RWPE1 (cell line): ENCODE measurements around the gene SOX21.

Source experiments
- CTCF ChIA-PET: fragments of 350-600 bp; sonication (Branson Sonifier 250); formaldehyde crosslinking; extraction: SDS; loops from one replicate; lab custom pipeline; 2021; lab: Yijun Ruan, JAX
- POLR2A ChIA-PET: fragments of 400-600 bp; formaldehyde crosslinking; extraction: SDS; loops from one replicate; lab custom pipeline; 2020; ENCODE audit warnings: antibody characterized with exemption; ENCODE audit not compliant: low non-redundant PET; lab: Yijun Ruan, JAX
- DNase-seq: peaks from one replicate; pipeline ENCODE4 v3.0.0; 2012; ENCODE audit warnings: low spot score
- H3K27ac ChIP-seq: fragments of 450-650 bp; 2 replicates; pipeline ENCODE4 v1.5.1; 2017
- TF ChIP-seq, protein P1 (sequence below): fragments of 450-650 bp; conservative IDR thresholded peaks from 2 replicates; pipeline ENCODE4 v1.5.1; 2017; ENCODE audit warnings: low read depth, mild to moderate bottlenecking

SOX21 gene

DNA sequence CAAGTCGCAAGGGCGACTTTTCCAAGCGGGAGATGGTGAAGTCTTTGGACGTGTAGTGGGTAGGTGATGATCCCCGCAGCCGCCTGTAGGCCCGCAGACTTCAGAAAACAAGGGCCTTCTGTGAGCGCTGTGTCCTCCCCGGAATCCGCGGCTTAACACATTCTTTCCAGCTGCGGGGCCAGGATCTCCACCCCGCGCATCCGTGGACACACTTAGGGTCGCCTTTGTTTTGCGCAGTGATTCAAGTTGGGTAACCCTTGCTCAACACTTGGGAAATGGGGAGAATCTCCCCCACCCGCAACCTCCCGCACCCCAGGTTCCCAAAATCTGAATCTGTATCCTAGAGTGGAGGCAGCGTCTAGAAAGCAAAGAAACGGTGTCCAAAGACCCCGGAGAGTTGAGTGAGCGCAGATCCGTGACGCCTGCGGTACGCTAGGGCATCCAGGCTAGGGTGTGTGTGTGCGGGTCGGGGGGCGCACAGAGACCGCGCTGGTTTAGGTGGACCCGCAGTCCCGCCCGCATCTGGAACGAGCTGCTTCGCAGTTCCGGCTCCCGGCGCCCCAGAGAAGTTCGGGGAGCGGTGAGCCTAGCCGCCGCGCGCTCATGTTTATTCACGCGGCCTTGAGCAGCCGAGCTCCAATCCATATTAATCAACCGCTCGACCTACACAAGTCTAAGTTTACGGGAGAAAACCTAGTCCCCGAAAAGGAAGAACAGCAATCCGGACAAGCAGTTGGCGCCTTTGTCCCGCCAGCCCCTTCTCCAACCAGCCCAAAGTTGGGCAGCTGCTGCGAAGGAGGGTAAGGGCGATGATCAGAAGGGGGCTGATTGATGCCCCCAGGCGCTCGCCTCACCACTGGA, 9.9 kb downstream of the SOX21 start:
- no peak for DNase-seq
- ChIA-PET CTCF (no interaction called here), POLR2A (no interaction called here)
- TF ChIP-seq, protein P1, sequence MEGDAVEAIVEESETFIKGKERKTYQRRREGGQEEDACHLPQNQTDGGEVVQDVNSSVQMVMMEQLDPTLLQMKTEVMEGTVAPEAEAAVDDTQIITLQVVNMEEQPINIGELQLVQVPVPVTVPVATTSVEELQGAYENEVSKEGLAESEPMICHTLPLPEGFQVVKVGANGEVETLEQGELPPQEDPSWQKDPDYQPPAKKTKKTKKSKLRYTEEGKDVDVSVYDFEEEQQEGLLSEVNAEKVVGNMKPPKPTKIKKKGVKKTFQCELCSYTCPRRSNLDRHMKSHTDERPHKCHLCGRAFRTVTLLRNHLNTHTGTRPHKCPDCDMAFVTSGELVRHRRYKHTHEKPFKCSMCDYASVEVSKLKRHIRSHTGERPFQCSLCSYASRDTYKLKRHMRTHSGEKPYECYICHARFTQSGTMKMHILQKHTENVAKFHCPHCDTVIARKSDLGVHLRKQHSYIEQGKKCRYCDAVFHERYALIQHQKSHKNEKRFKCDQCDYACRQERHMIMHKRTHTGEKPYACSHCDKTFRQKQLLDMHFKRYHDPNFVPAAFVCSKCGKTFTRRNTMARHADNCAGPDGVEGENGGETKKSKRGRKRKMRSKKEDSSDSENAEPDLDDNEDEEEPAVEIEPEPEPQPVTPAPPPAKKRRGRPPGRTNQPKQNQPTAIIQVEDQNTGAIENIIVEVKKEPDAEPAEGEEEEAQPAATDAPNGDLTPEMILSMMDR: no peak
- no peak overlapping the region for H3K27ac ChIP-seq

DNA sequence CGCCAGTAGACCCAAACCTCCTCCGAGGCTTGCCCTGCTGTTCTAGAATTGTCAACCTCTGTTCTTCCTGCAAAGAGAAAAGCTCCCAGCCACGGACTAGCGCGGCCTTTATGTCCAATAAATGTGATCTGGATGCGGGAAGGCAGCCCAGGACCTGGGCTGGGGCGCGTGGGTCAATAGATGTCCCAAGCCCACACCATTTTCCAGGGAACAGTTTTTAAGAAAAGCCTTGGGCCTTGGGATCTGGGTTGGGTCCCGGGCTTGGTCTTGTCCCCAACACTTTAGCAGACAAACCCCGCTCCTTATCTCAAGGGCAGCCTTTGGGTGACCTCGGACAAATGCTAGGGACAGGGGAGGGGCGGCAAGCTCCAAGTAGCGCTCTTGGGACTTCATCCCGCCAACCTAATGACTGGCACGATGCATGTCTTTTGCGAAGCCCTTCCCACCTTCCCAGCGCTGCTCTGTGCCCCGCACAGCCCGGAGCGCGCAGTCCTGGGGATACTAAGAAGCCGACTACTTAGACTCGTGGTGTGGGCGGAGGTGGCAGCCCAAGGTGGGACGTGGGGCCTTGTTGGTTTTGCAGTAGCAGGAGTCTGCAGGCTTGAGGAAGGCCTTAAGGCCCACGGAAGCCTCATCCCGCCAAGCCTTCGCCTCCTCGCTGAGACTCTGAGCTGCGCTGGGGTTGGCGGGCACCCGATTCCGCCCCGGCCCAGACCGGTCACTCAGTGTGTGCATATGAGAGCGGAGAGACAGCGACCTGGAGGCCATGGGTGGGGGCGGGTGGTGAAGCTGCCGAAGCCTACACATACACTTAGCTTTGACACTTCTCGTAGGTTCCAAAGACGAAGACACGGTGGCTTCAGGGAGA, 10.8 kb downstream of the SOX21 start:
- no peak overlapping the region for H3K27ac ChIP-seq
- TF ChIP-seq, protein P1: no peak
- CTCF ChIA-PET: no interaction called here
- no peak for DNase-seq
- POLR2A ChIA-PET: no interaction called here

DNA sequence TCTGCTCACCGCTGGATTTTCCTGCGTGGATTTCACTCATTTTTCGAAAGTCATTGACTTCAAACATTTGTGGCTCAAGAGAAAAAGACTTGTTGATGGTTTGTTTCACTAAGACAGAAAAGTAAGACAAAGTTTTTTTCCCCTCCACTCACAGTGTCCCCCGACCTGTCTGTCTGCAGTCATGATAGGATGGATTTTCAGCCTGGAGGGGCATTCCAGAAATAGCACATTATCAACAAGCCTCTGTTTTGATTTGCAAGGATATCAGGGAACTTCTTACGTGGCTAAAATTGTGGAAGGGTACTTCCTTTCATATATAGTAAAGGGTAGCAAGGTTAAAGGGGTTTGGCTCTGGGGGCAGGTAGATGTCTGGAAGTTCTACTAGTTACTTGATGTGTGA, 11.8 kb downstream of the SOX21 start:
- H3K27ac ChIP-seq: no peak overlapping the region
- TF ChIP-seq, protein P1: no peak
- no peak for DNase-seq
- ChIA-PET POLR2A (no interaction called here), CTCF (no interaction called here)

DNA sequence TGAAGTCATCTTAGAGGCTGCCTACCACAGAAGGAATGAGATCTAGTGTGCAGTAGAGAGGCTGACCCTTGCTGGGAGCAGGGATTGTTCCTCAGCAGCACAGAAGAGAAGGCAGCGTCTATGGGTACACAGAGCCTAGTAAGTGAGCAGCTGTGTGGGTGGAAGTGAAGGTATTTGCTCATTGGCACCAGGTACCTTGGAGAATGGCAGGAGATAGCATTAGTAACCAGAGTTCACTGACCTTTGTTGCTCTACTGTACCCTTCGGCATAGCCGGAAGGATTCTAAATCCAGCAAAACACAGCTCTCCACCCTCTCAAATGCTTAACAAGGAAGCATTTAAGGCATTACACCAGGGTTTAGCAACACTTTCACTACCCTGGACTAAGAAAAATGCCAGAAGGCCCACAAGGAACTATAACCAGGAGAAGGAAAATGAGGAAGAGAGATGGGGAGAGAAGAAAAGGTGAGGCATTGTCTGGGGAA, 12.3 kb downstream of the SOX21 start:
- no peak for DNase-seq
- ChIA-PET POLR2A (no interaction called here), CTCF (no interaction called here)
- TF ChIP-seq, protein P1: no peak
- H3K27ac ChIP-seq: no peak overlapping the region

DNA sequence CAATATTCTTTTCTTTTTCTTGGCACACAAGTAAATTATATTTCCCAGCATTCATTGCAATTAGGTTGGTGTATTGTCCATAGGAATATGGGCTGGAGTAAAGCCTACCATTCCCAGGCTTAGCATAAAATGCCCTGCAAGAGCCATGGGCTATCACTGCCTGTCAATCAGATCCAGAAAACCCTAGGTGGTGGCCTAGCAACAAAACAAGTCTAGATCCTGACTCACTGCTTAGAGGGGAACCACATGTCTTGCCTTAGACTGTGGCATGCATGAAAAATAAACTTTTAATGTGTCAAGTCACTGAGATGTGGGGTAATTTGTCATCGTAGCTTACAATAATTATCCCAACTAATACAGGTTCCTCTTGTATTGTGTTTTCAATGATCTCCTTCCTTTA, 16.2 kb downstream of the SOX21 start:
- POLR2A ChIA-PET: no interaction called here
- TF ChIP-seq, protein P1: no peak
- DNase-seq: no peak
- CTCF ChIA-PET: no interaction called here
- no peak overlapping the region for H3K27ac ChIP-seq

DNA sequence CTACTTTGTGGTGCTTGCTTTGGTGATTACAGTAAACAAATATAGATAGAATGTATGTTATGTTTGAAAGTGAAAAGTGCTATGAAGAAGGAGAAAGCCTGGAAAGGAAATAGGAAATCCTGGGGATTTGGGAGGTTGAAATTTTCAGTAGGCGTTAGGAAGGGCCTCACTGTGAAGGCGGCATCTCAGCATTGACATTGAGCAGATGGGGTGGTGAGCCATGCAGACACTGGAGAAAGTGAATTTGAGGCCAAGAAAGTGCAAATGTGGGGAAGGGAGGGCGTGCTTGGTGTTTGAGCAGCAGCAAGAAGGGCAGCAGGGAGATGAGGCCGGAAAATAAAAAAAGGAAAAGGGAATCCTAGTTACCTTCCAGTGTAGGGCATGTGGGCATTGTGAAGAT, 20.3 kb downstream of the SOX21 start:
- POLR2A ChIA-PET: no interaction called here
- DNase-seq: no peak
- CTCF ChIA-PET: no interaction called here
- TF ChIP-seq, protein P1: no peak
- no peak overlapping the region for H3K27ac ChIP-seq
